EL (cell line): ENCODE results near the gene DGKD.
"Not testable (repeated sequence)": the region's sequence is repeated elsewhere in the genome, so short reads cannot be mapped to it uniquely, and the experiment has no call there.

Experiments
- DNase-seq: peaks from one replicate; pipeline ENCODE4 v3.0.0-alpha.2; 2016

DGKD gene

DNA sequence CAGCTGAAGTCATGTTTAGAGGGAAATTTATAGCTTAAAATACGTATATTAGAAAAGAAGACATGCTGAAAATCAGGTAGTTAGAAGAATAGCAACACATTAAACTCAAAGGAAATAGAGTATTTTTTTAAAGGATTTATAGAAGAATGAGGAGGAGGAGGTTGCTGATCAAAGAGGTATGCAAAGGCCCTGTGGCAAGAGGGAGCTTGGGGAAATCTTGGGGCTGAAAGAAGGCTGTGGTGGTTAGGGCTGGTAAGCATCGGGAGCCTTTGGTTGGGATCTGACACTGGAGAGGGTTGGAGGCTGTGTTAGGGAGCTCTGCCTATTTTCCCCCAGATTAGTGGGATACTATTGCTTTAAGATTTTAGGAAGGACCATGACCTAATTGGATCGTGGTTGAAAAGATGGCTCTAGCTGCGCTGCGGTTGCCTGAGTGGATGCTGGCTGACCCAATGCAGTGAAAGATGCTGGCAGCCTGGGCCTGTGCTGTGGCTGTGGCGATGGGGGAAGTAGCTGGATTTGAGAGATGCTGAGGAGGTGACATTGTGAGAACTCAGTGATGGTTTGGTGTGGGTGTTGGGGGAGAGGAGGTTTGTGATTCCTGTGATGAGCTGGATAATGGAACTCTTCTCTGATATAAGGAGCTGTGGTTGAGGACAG, 11.7 kb downstream of the DGKD start:
- DNase-seq = no peak

DNA sequence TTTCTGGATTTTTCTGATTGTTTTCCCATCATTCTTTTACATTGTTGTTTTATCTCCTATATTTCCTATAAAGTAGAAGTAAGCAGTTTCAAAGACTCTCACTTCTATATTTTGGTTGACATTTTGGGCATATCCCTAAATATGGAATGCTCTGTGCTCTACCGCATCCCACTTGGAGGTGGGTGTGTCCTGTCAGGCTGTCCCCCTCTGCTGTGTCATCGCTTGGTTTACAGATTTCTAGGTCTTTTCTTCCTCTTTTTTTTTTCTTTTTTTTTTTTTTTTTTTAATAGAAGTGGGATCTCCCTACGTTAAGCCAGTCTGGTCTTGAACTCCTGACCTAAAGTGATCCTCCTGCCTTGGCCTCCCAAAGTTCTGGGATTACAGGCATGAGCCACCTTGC, 13.3 kb downstream of the DGKD start:
- DNase-seq = no peak

DNA sequence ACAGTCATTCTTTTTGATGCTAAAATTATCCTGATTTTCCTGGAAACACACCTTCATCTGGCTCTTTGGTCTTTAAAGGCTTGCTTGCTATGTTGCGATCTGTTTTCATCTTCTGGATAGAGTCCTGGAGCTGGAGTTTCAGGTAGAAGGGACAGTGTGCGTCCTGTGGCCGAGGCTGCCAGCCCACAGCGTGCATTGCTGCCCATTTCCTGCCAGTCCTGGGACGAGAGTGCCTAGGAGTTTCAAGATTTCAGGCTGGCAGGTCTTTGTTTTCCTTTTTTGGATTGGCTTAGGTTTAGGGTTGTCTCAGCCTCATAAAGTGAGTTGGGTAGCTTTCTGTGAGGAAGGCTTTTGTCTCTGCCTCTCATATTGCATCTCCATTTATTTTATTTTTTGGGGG, 14.5 kb downstream of the DGKD start:
- DNase-seq = no peak

DNA sequence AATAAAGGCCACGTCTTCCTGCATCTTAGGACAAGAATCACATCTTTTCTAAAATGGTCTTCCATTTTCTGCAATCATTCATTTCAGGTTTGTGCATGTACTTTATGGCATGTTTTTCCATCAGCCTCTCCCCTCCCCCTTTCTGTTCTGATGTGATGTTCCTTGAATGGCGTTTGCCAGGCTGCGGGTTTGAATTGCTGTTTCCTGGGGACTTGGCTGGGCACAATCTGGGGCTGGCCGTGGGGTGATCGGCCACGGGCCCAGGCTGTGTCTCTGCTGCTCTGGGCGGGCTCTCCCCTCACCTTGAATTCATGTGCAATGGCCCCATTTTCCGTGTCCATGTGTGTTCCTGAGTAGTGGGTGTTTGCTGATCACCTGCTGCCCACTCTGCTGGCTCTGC, 15.2 kb downstream of the DGKD start:
- DNase-seq = no peak

DNA sequence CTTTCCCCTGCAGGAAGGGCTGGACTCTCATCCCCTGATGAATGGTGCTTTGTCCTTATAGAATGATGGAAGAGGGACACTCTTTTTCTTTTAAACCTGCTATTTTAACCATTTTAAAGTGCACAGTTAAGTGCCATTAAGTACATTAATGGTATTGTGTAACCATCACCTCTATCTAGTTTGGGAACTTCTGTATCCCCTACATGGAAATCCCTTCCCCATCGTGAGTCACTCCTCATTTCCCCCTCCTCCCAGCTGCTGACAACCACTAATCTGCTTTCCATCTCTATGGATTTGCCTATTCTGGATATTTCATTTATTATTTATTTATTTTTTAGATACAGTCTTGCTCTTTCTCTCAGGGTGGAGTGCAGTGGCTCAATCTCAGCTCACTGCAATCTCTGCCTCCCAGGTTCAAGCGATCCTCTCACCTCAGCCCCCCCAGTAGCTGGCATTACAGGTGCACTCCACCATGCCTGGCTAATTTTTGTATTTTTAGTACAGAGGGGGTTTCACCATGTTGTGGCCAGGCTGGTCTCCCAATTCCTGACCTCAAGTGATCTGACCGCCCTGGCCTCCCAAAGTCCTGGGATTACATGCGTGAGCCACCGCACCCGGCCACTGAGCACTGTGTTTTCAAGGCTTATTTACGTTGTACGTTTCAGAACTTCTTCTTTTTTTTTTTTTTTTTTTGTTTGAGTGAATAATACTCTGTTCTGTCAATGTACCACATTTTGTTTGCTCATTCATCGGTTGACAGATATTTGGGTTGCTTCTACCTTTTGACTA, 15.8 kb downstream of the DGKD start:
- no peak for DNase-seq

DNA sequence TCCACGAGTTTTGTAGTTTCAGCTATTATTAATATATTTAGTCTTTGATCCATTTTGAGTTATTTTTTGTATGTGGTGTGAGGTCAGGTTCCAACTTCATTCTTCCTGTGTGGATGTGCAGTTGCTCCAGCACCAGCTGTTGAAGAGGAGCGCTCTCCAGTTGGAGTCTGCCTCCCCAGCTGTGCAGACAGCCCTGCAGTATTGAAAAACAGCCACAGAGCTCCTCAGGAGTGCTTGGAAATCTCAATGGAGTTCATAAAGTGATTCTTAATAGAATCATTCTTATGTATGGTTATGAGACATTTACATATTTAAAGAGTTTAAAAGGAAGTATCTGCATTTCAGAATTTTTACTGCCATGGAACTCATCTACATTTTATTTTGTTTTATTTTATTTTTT, 17.3 kb downstream of the DGKD start:
- DNase-seq = no peak

DNA sequence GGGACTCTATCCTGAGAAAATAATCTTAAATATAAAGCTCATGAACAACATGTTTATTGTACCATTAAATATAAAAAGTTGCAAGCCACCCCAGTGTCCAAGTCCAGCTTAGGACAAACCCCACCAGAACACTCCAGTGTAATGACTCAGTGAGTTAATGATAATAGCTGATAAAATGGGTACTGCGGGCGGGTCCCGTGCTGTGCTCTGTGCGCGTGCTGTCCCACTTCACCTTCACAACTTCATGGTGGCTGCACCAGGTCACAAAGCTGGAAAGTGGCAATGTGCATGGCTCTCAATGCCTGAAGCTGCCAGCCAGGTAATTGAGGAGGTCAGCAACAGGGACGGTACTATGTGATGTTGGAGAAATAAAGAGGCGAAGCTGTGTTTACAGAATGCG, 18.6 kb downstream of the DGKD start:
- no peak for DNase-seq

DNA sequence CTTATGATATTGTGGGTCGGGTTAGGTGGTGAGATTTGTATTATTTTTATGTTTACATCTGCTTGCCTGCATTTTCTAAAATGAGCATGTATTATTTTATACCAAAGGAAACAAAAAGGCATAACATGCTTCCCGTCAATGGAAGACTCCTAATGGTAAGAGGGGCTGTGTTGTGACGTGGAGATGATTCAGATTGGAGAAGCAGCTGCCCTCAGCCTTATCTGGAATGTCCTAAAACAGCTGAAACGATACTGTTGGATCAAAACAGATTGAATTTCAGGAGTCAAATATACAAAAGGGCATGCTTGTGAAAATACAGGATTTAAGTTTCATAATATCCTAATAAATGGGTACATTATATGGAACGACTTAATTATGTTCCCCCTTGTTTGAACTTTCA, 19.0 kb downstream of the DGKD start:
- DNase-seq = no peak

DNA sequence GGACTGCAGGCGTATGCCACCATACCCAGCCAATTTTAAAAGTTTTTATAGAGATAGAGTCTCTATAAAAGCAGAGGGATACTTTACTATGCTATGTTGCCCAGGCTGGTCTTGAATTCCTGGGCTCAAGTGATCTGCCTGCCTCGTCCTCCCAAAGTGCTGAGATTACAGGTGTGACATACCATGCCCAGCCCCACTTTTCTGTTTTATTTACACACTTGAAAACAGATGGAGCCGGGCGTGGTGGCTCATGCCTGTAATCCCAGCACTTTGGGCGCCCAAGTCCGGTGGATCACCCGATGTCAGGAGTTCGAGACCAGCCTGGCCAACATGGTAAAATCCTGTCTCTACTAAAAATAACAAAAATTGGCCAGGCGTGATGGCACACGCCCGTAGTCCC, 20.5 kb downstream of the DGKD start:
- not testable (repeated sequence) for DNase-seq

DNA sequence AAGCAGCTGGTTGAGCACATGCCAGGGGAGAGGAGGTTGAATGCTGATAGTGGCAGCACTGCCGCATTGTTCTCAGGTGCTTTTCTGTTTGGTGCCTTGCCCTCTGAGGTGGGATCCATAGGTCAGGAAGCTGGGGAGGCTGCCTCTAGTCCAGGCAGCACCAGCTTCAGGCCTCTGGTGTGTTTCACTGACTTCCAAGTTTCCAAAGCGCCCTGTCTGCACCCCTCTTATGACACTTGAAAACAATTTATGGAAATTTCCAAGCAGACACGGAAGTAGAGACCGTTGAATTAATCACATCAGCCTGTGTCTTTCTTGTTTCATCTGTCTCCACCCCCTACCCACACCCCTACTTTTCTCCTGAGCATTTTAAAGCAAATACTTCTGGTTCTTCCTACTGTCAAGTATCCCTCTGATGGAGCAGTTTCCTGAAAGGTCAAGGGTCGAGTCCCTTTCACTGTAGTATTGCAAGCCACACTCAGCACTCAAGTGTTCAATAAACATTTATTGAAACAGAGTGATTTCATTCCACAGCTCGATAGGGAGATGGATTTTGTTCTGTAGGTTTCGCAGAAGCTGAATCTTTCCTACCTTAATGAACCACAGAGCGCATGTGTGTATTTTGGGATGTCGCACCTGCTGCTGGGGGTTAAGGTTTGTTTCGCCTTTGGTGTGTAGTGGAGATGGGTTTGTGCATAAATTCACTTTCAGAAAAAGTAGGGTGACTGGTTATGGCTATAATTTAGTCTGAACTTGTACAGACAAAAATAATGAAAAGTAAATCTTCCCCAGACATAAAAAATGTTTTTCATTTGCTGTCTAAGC, 21.4 kb downstream of the DGKD start:
- no peak for DNase-seq

DNA sequence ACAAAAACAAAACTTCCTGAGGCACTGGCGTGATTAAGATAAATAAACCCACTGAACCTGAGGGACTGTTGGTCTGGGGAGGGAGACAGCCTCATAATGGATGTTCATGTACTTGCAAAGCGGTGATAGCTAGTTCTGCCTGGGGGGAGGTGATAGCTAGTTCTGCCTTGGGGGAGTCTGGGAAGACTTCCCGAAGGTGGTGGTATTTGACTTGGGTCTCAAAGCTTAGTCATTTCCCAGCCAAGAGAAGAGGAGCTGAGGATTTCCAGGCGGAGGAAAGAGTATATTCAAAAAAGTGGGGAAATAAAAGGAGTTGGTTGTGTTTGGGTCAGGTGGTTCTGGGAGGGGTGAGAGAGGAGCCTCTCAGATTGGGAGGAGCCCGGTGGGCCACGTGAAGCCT, 24.7 kb downstream of the DGKD start:
- no peak for DNase-seq

DNA sequence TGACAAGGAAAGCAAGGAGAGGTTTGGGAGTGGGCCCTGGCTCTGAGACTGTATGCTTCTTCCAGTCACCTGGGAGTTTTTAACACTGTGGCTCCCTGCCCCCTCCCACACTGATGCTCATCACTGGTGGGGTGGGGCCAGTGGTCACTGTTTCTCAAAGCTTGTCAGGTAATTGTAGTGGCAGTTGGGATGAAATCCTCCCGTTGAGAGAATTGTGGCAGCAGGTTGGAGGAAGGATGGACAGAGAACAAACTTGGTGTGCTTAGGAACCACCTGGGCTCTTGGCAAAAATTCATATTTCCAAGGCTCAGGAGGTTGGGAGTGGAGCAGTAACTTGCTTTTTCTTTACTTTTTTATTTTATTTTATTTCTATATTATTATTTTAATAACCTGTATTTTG, 25.1 kb downstream of the DGKD start:
- DNase-seq = no peak

DNA sequence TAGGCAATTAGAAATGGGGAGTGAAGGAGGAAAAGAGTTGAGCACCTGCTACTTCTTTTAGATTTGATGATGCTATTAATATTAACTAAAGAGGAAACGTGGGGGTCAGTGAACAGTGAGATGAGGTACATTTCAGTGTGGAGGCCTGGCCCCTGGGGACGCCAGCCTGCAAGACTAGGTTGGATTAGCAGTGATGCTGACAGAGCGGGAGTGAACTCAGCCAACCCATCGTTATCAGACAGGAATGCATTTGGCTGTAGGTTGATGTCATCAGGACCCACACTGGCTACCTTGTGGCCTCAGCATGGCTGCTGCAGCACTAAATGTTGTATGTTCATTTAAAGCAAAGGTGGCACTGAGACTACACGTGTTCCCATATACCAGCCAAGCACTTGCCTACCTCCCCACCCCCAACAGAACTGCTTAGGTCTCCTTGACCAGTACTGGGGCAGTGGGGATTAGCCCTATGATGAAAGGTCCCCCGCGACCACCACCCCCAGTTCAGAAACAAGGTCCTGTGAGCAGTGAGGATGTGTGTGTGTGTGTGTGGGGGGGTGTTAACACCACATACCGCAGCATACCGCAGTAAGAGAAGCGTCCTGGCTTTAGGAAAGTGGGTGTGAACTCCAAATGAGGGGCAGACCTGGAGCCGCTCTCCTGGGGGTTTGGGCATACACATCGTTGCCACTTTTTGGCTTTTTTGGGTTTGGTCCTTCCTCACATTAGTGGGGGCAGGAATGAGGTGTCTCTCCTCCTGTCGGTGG, 26.0 kb downstream of the DGKD start:
- no peak for DNase-seq

DNA sequence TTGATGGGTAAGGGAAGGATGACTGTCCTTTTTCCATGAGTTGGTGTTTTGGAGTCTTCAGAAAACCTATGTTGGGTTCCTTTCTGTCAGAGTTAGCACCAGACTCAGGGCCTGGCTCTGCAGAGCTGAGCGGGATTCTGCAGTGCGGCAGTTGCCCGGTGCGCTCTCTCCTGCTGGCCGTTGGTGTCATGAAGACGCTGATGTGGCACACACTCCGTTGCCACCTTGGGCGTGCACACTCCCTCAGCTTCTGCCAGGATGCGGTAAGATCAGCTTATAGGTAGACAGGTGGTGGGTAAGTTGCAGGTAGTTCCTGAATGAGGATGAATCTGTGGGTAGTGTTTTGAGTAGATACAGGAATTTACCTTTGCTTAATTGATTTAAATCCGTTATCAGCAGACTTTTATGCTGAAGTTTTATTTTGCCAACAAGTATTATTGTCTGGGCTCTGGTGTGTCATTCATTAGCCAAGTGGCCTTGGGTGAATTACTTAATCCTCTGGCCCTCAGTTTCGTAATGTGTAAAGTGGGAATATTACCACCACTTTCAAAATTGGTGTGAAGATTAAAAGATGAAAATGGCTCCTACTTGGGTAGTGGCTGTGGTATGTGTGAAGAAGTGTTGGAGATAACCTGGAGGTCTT, 26.8 kb downstream of the DGKD start:
- DNase-seq = no peak

DNA sequence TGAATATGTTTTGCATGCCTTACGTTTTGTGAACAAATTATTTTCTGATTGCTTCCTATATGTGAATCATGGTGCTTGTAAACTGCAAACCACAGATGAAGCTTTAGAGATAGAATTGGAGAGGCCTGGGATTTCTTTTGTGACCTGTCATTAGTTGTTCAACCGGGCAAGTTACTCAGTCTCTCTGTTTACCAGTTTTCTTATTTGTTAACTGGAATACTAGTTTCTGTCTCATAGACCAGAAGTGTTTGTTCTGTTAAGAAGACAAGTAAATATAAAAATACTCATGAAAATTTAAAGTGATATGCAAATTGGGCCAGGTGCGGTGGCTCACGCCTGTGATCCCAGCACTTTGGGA, 27.3 kb downstream of the DGKD start:
- DNase-seq = no peak

DNA sequence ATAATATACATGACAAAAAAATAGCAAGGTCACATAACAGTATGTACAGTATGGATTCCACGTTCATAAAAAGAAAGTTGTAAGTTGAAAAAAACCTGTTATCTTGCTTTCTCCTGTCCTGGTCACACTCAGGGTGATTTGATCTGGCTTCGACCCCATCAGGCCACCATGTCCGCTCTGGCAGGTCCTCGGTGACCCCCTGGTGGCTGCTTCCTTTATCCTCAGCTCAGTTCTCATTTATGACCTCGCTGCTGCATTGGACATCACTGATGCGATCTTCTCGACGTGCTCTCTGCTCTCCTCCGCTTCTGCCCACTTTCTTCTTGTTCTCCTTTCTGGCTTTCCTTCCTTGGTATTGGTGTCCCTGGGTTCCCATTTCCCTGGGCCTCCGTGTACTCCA, 29.7 kb downstream of the DGKD start:
- DNase-seq = no peak

DNA sequence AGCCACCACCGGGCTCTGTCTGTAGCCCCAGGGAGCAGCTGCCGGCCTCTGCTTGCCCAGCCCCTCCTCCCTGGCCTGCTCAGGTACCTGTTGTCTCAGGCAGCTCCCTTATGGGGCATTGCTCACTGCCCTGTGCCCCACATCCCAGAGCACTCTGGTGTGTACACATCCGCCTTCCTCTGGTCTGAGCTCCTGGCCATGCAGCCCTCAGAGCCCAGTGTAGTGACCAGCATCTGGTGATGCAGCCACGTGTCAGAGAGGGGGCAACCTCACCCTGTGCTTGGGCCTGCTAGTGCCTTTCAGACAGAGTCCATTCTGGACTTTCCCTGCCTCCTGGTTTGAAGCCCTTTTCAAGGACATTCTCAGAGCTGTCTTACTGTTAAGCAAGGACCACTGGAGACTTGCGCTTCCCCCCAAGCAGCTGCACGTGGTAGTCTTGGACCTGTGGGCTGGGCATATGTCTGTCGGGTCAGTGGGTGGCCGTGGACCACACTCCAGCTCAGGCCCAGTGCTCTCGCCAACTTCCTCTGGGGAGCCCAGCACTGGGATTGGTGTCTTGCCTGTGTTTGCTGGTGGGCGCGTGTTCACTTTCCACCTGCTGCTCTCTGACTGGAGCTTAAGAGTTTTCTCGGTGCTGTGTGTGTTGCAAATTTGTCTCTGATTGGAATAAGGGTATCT, 30.7 kb downstream of the DGKD start:
- no peak for DNase-seq

DNA sequence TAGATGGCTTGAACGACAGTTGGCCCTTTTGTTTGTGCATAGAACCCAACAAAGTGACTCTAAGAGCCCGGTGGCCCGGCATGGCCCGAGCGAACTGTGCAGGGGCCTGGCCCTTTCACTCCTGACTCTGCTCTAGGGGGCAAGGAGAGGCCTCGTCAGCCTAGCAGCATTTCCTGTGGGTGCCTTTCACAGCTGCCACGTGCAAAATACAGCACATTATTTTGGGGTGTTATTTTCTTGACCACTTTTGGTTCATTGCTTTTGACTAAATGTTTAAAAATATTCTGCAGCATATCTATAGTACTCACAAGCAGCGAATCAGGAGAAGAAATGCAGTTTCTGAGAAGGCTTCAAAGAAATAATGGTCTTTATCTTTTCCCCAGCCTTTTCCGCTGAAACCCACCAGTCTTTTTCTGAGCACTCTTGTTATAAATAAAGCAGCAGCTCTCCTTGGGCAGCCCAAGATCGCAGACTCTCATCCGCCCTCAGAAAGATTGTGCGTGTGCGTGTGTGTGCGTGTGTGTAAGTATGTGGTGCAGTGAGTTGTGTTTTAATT, 31.3 kb downstream of the DGKD start:
- DNase-seq = no peak

DNA sequence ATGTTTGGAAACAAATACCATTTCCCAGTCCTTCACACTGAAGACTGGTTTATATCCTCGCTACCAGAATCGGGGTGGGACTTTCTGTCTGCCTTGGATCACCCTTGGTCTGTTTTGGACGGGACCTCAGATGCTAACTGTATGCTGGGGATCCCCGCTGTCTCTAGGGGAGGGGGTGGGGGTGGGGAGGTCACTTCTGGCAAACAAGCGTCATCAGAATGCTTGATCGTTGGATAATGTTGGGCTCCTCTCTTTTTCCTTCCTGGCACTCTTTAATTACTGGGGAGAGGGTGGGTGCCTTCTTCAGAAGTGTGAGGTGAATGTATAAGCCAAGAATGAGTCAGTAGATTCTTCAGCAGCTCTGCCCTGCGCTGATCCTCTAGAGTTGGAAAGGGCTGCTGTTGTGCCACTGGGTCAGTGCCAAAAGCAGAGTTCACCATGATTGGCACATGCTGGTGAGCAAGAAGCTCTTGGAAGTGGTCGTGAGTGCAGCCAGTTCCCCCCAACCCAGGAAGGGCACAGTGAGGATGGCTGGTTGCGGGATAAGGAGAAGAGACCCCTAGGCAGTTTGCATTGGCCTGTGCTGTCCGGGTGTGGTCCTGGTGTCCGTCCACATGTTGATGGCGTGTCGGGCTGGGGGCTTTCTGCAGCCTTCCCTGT, 32.2 kb downstream of the DGKD start:
- DNase-seq = peak; percentile 40

DNA sequence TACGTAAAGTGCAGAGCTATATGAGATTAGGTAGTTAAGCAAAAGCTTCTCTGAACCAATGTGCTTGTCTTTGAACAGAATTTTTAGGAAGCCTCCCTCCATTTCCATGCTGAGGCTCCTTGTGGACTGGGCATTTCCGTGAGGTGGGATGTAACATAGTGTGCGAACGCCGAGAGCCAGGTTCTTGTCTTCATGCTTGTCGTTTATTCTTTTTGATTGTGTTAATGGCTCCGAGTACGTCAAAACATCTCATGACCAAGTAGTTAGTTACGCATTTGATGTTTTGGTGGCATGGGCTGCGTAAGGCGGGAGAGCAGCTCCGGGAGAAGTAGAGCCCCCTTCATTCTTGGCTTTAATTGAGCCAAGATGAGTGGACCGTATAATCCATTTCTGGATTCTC, 32.9 kb downstream of the DGKD start:
- no peak for DNase-seq
